ENCODE measurements around the gene TEKT1. TPM values are rescaled to one million over a fixed set of nuclear protein-coding genes. Genes with fewer than 3 reads are reported as not detected.
"Not testable (repeated sequence)": the region's sequence is repeated elsewhere in the genome, so short reads cannot be mapped to it uniquely, and the experiment has no call there.

TEKT1 gene
- total RNA-seq, 2 experiments from 2014 or later = not detected

- no peak for ATAC-seq (ENCODE audit: poor library complexity)
- no peak overlapping the region for H3K27ac ChIP-seq (ENCODE audit: low read depth in 1 of 2, low read length in 2 of 2)
- no peaks in the 10 kb centered on the region for H3K36me3 Mint-ChIP-seq (ENCODE audit: low read depth)
- peaks cover under 1 to 3% of the 10 kb centered on the region in 2 experiments for H3K27me3 ChIP-seq (ENCODE audit: control insufficient read depth in 1 of 2, insufficient read depth in 2 of 2, low read length in 2 of 2)
- ChIA-PET CTCF (no interaction called here), POLR2A (interaction anchor here (0.8 kb wide), 1 partner anchor 14 kb away, joined by 3 read pairs; no protein-coding TSS in a partner anchor)
- no peaks in the 10 kb centered on the region for H3K4me1 Mint-ChIP-seq (ENCODE audit: low read depth)
- H3K9me3 ChIP-seq (ENCODE audit: control insufficient read depth in 1 of 2, insufficient read depth in 1 of 2, low read length in 2 of 2) = no peaks in the 10 kb centered on the region
- TF ChIP-seq, protein P1, sequence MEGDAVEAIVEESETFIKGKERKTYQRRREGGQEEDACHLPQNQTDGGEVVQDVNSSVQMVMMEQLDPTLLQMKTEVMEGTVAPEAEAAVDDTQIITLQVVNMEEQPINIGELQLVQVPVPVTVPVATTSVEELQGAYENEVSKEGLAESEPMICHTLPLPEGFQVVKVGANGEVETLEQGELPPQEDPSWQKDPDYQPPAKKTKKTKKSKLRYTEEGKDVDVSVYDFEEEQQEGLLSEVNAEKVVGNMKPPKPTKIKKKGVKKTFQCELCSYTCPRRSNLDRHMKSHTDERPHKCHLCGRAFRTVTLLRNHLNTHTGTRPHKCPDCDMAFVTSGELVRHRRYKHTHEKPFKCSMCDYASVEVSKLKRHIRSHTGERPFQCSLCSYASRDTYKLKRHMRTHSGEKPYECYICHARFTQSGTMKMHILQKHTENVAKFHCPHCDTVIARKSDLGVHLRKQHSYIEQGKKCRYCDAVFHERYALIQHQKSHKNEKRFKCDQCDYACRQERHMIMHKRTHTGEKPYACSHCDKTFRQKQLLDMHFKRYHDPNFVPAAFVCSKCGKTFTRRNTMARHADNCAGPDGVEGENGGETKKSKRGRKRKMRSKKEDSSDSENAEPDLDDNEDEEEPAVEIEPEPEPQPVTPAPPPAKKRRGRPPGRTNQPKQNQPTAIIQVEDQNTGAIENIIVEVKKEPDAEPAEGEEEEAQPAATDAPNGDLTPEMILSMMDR (IDR thresholded peaks at IDR 0.05) = no peak
- intact Hi-C loops (cut with DNase I, micrococcal nuclease) = no loop called here
- H3K9me3 Mint-ChIP-seq = no peaks in the 10 kb centered on the region
- peaks cover 28% of the 10 kb centered on the region for H3K27me3 Mint-ChIP-seq
- H3K4me3 Mint-ChIP-seq = no peak overlapping the region
- H3K4me3 ChIP-seq (ENCODE audit: low read length) = no peak overlapping the region
- no peaks in the 10 kb centered on the region for H3K36me3 ChIP-seq (ENCODE audit: insufficient read depth, low read length)
- no peak for DNase-seq
- H3K4me1 ChIP-seq (ENCODE audit: insufficient read depth, low read length) = no peaks in the 10 kb centered on the region
- no peak overlapping the region for H3K27ac Mint-ChIP-seq
Observed at GRCh38 chr17:6823011-6823442, 8.5 kb downstream of the TEKT1 start.

- DNase-seq = no peak
- no peak for ATAC-seq (ENCODE audit: poor library complexity)
- no peak overlapping the region for H3K27ac ChIP-seq (ENCODE audit: low read depth in 1 of 2, low read length in 2 of 2)
- no peaks in the 10 kb centered on the region for H3K36me3 ChIP-seq (ENCODE audit: insufficient read depth, low read length)
- H3K4me3 ChIP-seq (ENCODE audit: low read length) = no peak overlapping the region
- H3K27ac Mint-ChIP-seq = no peak overlapping the region
- H3K27me3 ChIP-seq (ENCODE audit: control insufficient read depth in 1 of 2, insufficient read depth in 2 of 2, low read length in 2 of 2) = peaks cover 3 to 6% of the 10 kb centered on the region in 2 experiments
- no peaks in the 10 kb centered on the region for H3K9me3 Mint-ChIP-seq
- H3K27me3 Mint-ChIP-seq = peaks cover 31% of the 10 kb centered on the region
- POLR2A ChIA-PET = no interaction called here
- CTCF ChIA-PET = no interaction called here
- H3K36me3 Mint-ChIP-seq (ENCODE audit: low read depth) = no peaks in the 10 kb centered on the region
- no peaks in the 10 kb centered on the region for H3K9me3 ChIP-seq (ENCODE audit: control insufficient read depth in 1 of 2, insufficient read depth in 1 of 2, low read length in 2 of 2)
- H3K4me3 Mint-ChIP-seq = no peak overlapping the region
- no peaks in the 10 kb centered on the region for H3K4me1 Mint-ChIP-seq (ENCODE audit: low read depth)
- TF ChIP-seq, protein P1 (IDR thresholded peaks at IDR 0.05) = no peak
- intact Hi-C loops (cut with DNase I, micrococcal nuclease) = no loop called here
- H3K4me1 ChIP-seq (ENCODE audit: insufficient read depth, low read length) = no peaks in the 10 kb centered on the region
Observed at GRCh38 chr17:6818938-6819337, 12.6 kb downstream of the TEKT1 start.

- H3K4me1 ChIP-seq (ENCODE audit: insufficient read depth, low read length); H3K36me3 ChIP-seq (ENCODE audit: insufficient read depth, low read length); CTCF ChIA-PET; H3K4me3 Mint-ChIP-seq; H3K9me3 ChIP-seq (ENCODE audit: control insufficient read depth in 1 of 2, insufficient read depth in 1 of 2, low read length in 2 of 2); H3K36me3 Mint-ChIP-seq (ENCODE audit: low read depth); intact Hi-C loops (cut with DNase I, micrococcal nuclease); H3K9me3 Mint-ChIP-seq; H3K27ac ChIP-seq (ENCODE audit: low read depth in 1 of 2, low read length in 2 of 2); H3K27me3 ChIP-seq (ENCODE audit: control insufficient read depth in 1 of 2, insufficient read depth in 2 of 2, low read length in 2 of 2); H3K27ac Mint-ChIP-seq; ATAC-seq (ENCODE audit: poor library complexity); H3K4me3 ChIP-seq (ENCODE audit: low read length); POLR2A ChIA-PET; DNase-seq; H3K4me1 Mint-ChIP-seq (ENCODE audit: low read depth): not testable (repeated sequence)
- peaks cover 44% of the 10 kb centered on the region for H3K27me3 Mint-ChIP-seq
Observed at GRCh38 chr17:6816368-6816767, 15.2 kb downstream of the TEKT1 start.

DNA sequence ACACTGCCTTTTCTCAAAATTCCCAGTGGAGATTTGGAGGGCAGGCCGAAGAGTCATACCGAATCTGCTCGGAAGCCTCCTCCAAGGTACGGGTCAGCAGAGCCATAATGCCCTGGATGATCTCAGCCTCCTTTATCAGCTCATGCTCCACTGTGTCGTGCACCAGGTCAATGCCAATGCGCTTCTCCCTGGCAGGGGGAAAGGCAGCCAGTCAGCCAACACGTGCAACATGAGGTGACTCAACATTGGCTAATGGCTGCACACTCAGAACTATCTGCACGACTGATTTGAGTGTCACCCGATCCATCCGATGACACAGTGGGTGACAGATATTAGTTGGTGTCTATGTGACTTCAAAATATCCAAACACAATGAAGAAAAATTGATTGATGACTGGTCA lies 15.8 kb downstream of the TEKT1 start:
- intact Hi-C loops (cut with DNase I, micrococcal nuclease) = no loop called here
- TF ChIP-seq, protein P1 (IDR thresholded peaks at IDR 0.05) = no peak
- DNase-seq (no peak), ATAC-seq (ENCODE audit: poor library complexity) (no peak)
- Histone ChIP-seq H3K27me3 (ENCODE audit: control insufficient read depth in 1 of 2, insufficient read depth in 2 of 2, low read length in 2 of 2) (peaks cover 0 to 6% of the 10 kb centered on the region in 2 experiments), H3K4me3 (ENCODE audit: low read length) (no peak overlapping the region), H3K9me3 (ENCODE audit: control insufficient read depth in 1 of 2, insufficient read depth in 1 of 2, low read length in 2 of 2) (no peaks in the 10 kb centered on the region), H3K4me1 (ENCODE audit: insufficient read depth, low read length) (no peaks in the 10 kb centered on the region), H3K27ac (ENCODE audit: low read depth in 1 of 2, low read length in 2 of 2) (no peak overlapping the region), H3K36me3 (ENCODE audit: insufficient read depth, low read length) (no peaks in the 10 kb centered on the region)
- no peaks in the 10 kb centered on the region for H3K36me3 Mint-ChIP-seq (ENCODE audit: low read depth)
- CTCF ChIA-PET = no interaction called here
- H3K27ac Mint-ChIP-seq = no peak overlapping the region
- H3K9me3 Mint-ChIP-seq = no peaks in the 10 kb centered on the region
- H3K4me1 Mint-ChIP-seq (ENCODE audit: low read depth) = no peaks in the 10 kb centered on the region
- H3K4me3 Mint-ChIP-seq = no peak overlapping the region
- POLR2A ChIA-PET = no interaction called here
- H3K27me3 Mint-ChIP-seq = peaks cover 48% of the 10 kb centered on the region
